ENCODE data around the gene OR8B8. TPM values are rescaled to one million over a fixed set of nuclear protein-coding genes. Genes with fewer than 3 reads are reported as not detected.

The OR8B8 gene
- total RNA-seq, 1 experiment from 2014 or later: not detected

GRCh38 chr11:124429599-124429998 lies 15.9 kb downstream of the OR8B8 start:
- BruUV-seq (replicated peaks): no TSS peak
- no peaks in the 10 kb centered on the region for H3K27me3 Mint-ChIP-seq (ENCODE audit: unreplicated experiment)
- peaks cover 6% of the 10 kb centered on the region for H3K9me3 Mint-ChIP-seq (ENCODE audit: low read depth, unreplicated experiment)
- TF ChIP-seq CTCF (IDR thresholded peaks at IDR 0.05; ENCODE audit: unreplicated experiment): no peak
- no peak overlapping the region for H3K27ac Mint-ChIP-seq (ENCODE audit: unreplicated experiment)
- no peaks in the 10 kb centered on the region for H3K36me3 Mint-ChIP-seq (ENCODE audit: insufficient read depth, unreplicated experiment)
- intact Hi-C loops (cut with micrococcal nuclease; ENCODE audit: unreplicated experiment): no loop called here
- no peaks in the 10 kb centered on the region for H3K4me1 Mint-ChIP-seq (ENCODE audit: low read depth, unreplicated experiment)
- CTCF ChIA-PET: no interaction called here
- no peak for DNase-seq
- no peak overlapping the region for H3K4me3 Mint-ChIP-seq (ENCODE audit: low read depth, unreplicated experiment)

GRCh38 chr11:124424384-124424921 lies 21.0 kb downstream of the OR8B8 start, which contains the start of gene OR8B4:
Gene OR8B4 (minus strand): TSS chr11:124424871. CDS start chr11:124424871, 0 bp downstream.
- Mint-ChIP-seq H3K36me3 (ENCODE audit: insufficient read depth, unreplicated experiment) (no peaks in the 10 kb centered on the region), H3K9me3 (ENCODE audit: low read depth, unreplicated experiment) (peaks cover 3% of the 10 kb centered on the region), H3K27ac (ENCODE audit: unreplicated experiment) (no peak within 1 kb of the TSS), H3K27me3 (ENCODE audit: unreplicated experiment) (no peaks in the 10 kb centered on the region), H3K4me3 (ENCODE audit: low read depth, unreplicated experiment) (no peak within 1 kb of the TSS), H3K4me1 (ENCODE audit: low read depth, unreplicated experiment) (no peaks in the 10 kb centered on the region)
- intact Hi-C loops (cut with micrococcal nuclease; ENCODE audit: unreplicated experiment): no loop called here
- no peak for DNase-seq
- no peak for TF ChIP-seq CTCF (IDR thresholded peaks at IDR 0.05; ENCODE audit: unreplicated experiment)
- CTCF ChIA-PET: no interaction called here
- no TSS peak for BruUV-seq (replicated peaks)

- DNase-seq: no peak
- no peaks in the 10 kb centered on the region for H3K4me1 Mint-ChIP-seq (ENCODE audit: low read depth, unreplicated experiment)
- H3K9me3 Mint-ChIP-seq (ENCODE audit: low read depth, unreplicated experiment): no peaks in the 10 kb centered on the region
- intact Hi-C loops (cut with micrococcal nuclease; ENCODE audit: unreplicated experiment): no loop called here
- H3K27ac Mint-ChIP-seq (ENCODE audit: unreplicated experiment): no peak overlapping the region
- TF ChIP-seq CTCF (IDR thresholded peaks at IDR 0.05; ENCODE audit: unreplicated experiment): no peak
- H3K36me3 Mint-ChIP-seq (ENCODE audit: insufficient read depth, unreplicated experiment): no peaks in the 10 kb centered on the region
- no peaks in the 10 kb centered on the region for H3K27me3 Mint-ChIP-seq (ENCODE audit: unreplicated experiment)
- H3K4me3 Mint-ChIP-seq (ENCODE audit: low read depth, unreplicated experiment): no peak overlapping the region
- CTCF ChIA-PET: no interaction called here
- BruUV-seq (replicated peaks): no TSS peak
Measured at GRCh38 chr11:124421043-124421442, 24.5 kb downstream of the OR8B8 start.

- Mint-ChIP-seq H3K4me1 (ENCODE audit: low read depth, unreplicated experiment) (no peaks in the 10 kb centered on the region), H3K36me3 (ENCODE audit: insufficient read depth, unreplicated experiment) (no peaks in the 10 kb centered on the region), H3K4me3 (ENCODE audit: low read depth, unreplicated experiment) (no peak overlapping the region), H3K27ac (ENCODE audit: unreplicated experiment) (no peak overlapping the region), H3K9me3 (ENCODE audit: low read depth, unreplicated experiment) (no peaks in the 10 kb centered on the region), H3K27me3 (ENCODE audit: unreplicated experiment) (peaks cover 14% of the 10 kb centered on the region)
- BruUV-seq (replicated peaks): no TSS peak
- no peak for TF ChIP-seq CTCF (IDR thresholded peaks at IDR 0.05; ENCODE audit: unreplicated experiment)
- intact Hi-C loops (cut with micrococcal nuclease; ENCODE audit: unreplicated experiment): loop anchor here (5.0 kb wide), 1 partner anchor 172 kb away; no protein-coding TSS in a partner anchor
- CTCF ChIA-PET: interaction anchor here (0.7 kb wide), 1 partner anchor 373 kb away, joined by 3 read pairs; no protein-coding TSS in a partner anchor
- no peak for DNase-seq
Measured at GRCh38 chr11:124415356-124415923, 30.1 kb downstream of the OR8B8 start.

All from Calu3 (cell line).